MM.1S (cell line): ENCODE results near the gene GNMT.

ENCODE experiments used
- EZH2 ChIP-seq: fragments of 300-600 bp; sonication (generic); optimal IDR thresholded peaks from 2 replicates; pipeline ENCODE3; 2017; ENCODE audit warnings: low read depth, mild to moderate bottlenecking, antibody characterized with exemption, low read length, mixed read lengths
- TF ChIP-seq, protein P1 (sequence below): fragments of 300-600 bp; sonication (generic); IDR thresholded peaks from 2 replicates; pipeline ENCODE4 v1.5.1; 2016; ENCODE audit warnings: antibody characterized with exemption, low read length, mixed read lengths

GRCh38 chr6:42969431-42969830 lies 8.9 kb downstream of the GNMT start:
- TF ChIP-seq, protein P1, sequence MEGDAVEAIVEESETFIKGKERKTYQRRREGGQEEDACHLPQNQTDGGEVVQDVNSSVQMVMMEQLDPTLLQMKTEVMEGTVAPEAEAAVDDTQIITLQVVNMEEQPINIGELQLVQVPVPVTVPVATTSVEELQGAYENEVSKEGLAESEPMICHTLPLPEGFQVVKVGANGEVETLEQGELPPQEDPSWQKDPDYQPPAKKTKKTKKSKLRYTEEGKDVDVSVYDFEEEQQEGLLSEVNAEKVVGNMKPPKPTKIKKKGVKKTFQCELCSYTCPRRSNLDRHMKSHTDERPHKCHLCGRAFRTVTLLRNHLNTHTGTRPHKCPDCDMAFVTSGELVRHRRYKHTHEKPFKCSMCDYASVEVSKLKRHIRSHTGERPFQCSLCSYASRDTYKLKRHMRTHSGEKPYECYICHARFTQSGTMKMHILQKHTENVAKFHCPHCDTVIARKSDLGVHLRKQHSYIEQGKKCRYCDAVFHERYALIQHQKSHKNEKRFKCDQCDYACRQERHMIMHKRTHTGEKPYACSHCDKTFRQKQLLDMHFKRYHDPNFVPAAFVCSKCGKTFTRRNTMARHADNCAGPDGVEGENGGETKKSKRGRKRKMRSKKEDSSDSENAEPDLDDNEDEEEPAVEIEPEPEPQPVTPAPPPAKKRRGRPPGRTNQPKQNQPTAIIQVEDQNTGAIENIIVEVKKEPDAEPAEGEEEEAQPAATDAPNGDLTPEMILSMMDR: no peak
- no peak for TF ChIP-seq EZH2
